ENCODE results near the gene ARHGEF9. TPM values are rescaled to one million over a fixed set of nuclear protein-coding genes. Genes with fewer than 3 reads are reported as not detected.

ARHGEF9 gene
- total and polyA plus RNA-seq, 12 donors = 13.8 to 54.4 (median 28.3) TPM

- H3K9me3 ChIP-seq (replicated peaks in 1 of 3) = no peaks in the 10 kb centered on the region
- WGBS, 4 donors = 60 to 90% (median 80%) methylated on average over 3 of the region's 3 CpGs
- intact Hi-C loops (cut with DNase I) = no loop called here
- H3K36me3 ChIP-seq (replicated peaks in 1 of 2) = no peaks in the 10 kb centered on the region
- DNase-seq = no peak
- H3K27ac ChIP-seq = no peak overlapping the region
- no peak overlapping the region for H3K4me3 ChIP-seq
- H3K4me1 ChIP-seq (replicated peaks in 1 of 2) = no peaks in the 10 kb centered on the region
- H3K27me3 ChIP-seq = no peaks in the 10 kb centered on the region
- no peak for TF ChIP-seq CTCF (IDR thresholded peaks at IDR 0.05)
- TF ChIP-seq POLR2A (IDR thresholded peaks at IDR 0.05) = no peak
These were observed 47.7 kb downstream of the ARHGEF9 start for GRCh38 chrX:63737131-63737921.

- Histone ChIP-seq H3K27me3 (no peaks in the 10 kb centered on the region), H3K27ac (no peak overlapping the region), H3K36me3 (replicated peaks in 1 of 2) (no peaks in the 10 kb centered on the region), H3K4me1 (replicated peaks in 1 of 2) (no peaks in the 10 kb centered on the region), H3K4me3 (no peak overlapping the region), H3K9me3 (replicated peaks in 1 of 3) (no peaks in the 10 kb centered on the region)
- no peak for DNase-seq
- TF ChIP-seq CTCF (IDR thresholded peaks at IDR 0.05) (no peak), POLR2A (IDR thresholded peaks at IDR 0.05) (no peak)
- intact Hi-C loops (cut with DNase I) = no loop called here
- WGBS, 4 donors = 12 to 50% (median 19%) methylated on average over 1 of the region's 1 CpG
These were observed 49.1 kb downstream of the ARHGEF9 start for GRCh38 chrX:63735882-63736281.

GRCh38 chrX:63720293-63720692 lies 64.7 kb downstream of the ARHGEF9 start:
- no peak for DNase-seq
- no peak overlapping the region for H3K4me3 ChIP-seq
- no peaks in the 10 kb centered on the region for H3K27me3 ChIP-seq
- intact Hi-C loops (cut with DNase I) = no loop called here
- no peaks in the 10 kb centered on the region for H3K9me3 ChIP-seq (replicated peaks in 1 of 3)
- 75 to 92% (median 82%) methylated on average over 1 of the region's 1 CpG for WGBS, 4 donors
- H3K4me1 ChIP-seq (replicated peaks in 1 of 2) = no peaks in the 10 kb centered on the region
- H3K27ac ChIP-seq = no peak overlapping the region
- no peaks in the 10 kb centered on the region for H3K36me3 ChIP-seq (replicated peaks in 1 of 2)
- no peak for TF ChIP-seq CTCF (IDR thresholded peaks at IDR 0.05)
- TF ChIP-seq POLR2A (IDR thresholded peaks at IDR 0.05) = no peak

- H3K27me3 ChIP-seq = no peaks in the 10 kb centered on the region
- H3K36me3 ChIP-seq (replicated peaks in 1 of 2) = no peaks in the 10 kb centered on the region
- H3K27ac ChIP-seq = no peak overlapping the region
- H3K9me3 ChIP-seq (replicated peaks in 1 of 3) = no peaks in the 10 kb centered on the region
- TF ChIP-seq POLR2A (IDR thresholded peaks at IDR 0.05) = no peak
- no peak for DNase-seq
- no peak overlapping the region for H3K4me3 ChIP-seq
- H3K4me1 ChIP-seq (replicated peaks in 1 of 2) = no peaks in the 10 kb centered on the region
- intact Hi-C loops (cut with DNase I) = no loop called here
These were observed 65.4 kb downstream of the ARHGEF9 start for GRCh38 chrX:63719633-63720032.

Measured in adrenal gland (tissue), 12 donors.